Stimulated activated CD4-positive, alpha-beta T cell treated with anti-CD3 and anti-CD28 coated beads, Interleukin-1b, Interleukin-23, amount 100 ng/mL, for 48 hours (primary cell): Measurements from ENCODE around the gene LRRC27.
"Not testable (repeated sequence)": the region's sequence is repeated elsewhere in the genome, so short reads cannot be mapped to it uniquely, and the experiment has no call there.

Experiments used
- DNase-seq: peaks from one replicate; pipeline ENCODE4 v3.0.0-alpha.2; 2020

The LRRC27 gene

DNA sequence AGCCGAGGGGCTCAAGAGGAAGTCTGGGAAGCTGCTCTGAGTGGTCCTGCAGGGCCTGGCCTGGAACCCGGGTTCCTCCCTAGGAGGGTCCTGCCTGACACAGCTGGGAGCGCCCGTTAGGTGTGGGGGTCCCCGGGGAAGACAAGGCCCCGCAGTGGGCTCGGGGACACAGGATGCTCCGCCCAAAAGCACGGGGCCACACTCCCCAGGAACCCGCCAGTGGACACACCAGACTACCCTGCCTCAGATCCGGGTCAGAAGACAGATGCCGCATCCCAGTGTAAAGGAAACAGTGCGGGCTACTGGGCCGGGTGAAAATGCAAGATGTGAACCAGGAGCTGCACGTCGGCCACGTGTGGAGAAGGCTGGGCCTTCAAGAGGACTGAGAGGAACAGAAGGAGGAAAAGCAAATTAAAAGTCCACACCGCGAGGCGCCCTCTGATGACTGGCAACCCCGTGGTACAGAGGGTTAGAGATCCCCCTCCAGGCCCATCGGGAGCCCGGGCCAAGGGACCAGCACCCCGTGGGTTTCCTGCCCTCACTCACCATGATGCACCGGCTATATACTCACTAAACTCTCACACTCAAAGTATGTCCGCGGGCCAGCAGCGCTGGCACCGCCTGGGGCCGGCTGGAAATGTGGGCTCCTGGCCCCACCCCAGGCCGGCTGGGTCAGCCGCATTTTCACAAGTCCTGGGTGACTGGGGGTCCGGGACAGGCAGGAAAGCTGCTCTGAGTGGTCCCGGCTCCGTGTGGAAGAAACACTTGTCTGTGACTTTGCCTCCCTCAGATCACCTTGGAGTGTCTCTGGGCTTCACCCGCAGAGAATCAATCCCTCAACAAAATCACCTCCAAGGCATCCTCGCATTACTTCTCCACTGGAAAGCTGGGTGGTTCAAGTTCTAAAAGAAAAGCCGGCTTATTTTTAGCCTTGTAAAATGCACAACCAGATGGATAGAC, 30.3 kb upstream of the LRRC27 start:
- DNase-seq, result no peak

DNA sequence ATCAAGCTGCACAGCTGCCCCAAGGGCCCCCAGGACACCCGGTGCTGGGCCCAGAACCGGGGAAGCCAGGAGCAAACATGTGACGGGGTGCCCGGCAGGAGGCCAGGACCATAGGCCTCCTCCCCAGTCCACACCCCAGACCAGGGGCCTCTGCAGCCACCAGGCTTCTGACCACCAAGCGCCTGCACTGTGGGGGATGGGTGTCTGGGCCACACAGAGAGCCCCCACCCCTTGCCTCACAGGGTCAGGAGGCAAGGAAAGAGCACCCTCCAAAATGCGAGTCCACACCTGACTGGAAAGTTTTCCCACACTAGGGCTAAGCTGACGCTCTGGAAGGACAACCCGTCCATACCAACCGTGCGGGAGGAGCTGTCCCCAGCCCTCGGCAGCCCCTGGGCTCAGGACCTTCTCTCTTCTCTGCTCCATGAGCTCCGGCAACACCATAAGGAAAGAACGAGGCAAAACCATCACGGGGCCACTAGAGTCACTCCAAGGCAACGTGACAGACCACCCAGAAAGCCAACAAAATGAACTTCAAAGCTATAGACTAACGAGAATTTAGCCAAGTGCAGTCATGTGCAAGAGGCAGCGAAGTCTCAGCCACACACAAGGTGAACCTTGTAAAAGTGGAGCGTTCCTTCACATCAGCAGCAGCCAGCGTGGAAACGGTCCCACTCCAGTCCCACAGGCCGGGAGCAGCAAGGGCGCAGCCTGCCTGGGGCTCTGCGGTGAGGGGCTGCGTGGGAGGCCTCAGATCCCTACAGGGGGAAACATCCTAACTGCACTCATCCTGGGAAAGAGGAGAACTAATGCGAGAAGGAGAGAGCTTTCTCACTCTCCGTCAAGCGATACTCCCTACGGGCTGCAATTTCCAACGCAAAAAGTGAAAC, 29.3 kb upstream of the LRRC27 start:
- no peak for DNase-seq

- no peak for DNase-seq
These were observed 28.5 kb upstream of the LRRC27 start for GRCh38 chr10:132303361-132304115.

GRCh38 chr10:132304756-132305509, 27.1 kb upstream of the LRRC27 start:
- DNase-seq, result no peak

- DNase-seq, result no peak
These were observed 26.2 kb upstream of the LRRC27 start for GRCh38 chr10:132305654-132306342.

DNA sequence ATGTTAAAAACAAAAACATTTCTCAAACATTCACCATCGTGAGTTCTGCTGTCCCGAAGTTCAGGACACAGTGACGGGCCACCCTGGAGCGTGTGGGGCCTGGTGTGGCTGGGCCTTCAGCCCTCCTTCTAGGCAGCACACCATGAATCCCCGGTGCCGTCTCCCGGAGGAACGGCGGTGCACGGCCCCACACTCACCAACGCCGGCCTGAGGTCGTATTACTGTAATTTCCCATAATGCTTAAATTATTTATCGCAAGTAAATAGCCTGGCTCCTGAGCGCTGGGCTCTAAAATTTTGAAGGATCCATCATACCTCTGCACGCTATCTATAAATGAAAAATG, 25.7 kb upstream of the LRRC27 start:
- no peak for DNase-seq

DNA sequence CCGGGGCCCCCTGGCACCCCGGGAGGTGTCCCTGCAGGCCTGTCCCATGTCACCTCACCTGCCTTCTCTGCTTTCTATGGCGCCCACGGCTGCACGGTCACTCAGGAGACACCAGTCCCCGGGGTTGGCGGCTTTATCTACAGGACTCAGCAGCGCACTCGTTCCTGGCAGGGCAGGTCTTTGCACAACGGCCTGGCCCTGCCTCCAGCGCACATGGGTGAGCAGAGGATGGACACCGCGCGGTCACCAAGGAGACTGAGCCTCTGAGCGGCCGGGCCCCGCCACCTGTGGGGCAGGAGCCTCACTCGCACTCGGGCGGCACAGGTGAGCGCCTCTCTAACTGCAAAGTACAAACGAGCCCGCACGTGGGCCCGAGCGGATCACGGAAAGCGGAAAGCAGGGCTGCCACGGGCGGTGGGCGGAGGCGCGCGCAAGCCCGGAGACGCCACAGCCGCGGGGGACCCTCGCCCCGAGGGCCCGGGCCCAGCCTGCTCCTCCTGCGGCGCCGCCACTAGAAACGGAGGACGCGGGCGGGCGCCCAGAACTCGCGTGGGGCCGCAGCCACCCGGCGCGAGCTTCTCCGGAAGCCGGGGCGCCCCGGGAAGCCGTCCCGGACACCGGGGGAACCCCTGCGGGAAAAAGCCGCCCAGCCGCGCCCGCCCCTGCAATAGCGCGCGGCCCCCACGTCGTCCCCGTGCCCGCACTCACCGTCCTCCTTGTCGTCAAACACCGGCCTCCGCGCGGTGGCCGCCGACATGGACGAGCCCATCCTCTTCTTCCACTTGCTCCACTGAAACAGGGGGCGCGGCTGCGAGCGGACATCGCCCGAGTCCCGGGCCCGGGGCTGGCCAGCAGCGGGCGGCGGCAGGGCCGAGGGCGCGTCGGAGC, 24.9 kb upstream of the LRRC27 start:
- peak; percentile 24 for DNase-seq

GRCh38 chr10:132307823-132308586, 24.0 kb upstream of the LRRC27 start, which contains the start of gene STK32C:
Gene STK32C, minus strand, starts transcription at chr10:132307950. Its CDS starts 117 bp downstream, at chr10:132307833.
- DNase-seq, result peak; percentile 90

DNA sequence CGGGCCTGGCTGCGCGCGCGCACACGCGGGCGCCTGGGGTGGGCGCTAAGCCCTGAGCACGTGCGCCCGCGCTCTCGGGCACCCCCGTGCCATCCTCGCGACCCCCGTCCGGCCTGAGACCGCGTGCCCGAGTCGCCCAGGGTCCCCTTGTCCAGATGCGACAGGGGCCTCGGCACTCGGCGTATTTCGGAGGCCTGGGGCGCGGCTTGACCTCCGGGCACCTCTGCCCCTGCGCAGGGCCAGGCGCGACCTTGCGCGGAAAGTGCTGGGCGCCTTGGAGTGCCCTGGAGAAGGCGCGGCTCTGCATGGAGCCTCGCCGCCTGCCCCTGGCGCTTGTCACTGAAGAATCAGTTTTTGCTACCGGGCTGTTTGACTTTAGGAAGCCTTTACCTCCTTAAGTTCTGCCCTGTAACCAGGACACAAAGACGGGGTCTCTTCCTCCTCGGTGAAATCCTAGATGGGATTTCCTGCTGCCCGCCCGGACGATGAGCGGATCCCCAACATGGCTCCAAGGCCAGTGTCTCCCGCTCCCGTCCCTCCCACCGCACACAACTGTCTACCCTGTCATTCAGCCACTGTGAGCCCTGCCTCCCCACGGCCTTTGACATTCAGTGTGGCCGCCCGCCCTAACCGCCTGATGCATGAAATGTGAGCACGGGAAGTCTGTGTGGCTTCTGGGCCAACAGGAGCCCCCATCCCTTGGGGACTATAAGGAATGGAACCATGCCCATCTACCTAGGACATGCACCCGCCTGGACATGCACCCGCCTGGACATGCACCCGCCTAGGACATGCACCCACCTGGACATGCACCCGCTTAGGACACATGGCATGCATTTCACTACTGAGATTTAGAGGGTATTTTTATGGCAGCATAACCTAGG, 23.2 kb upstream of the LRRC27 start:
- no peak for DNase-seq

DNA sequence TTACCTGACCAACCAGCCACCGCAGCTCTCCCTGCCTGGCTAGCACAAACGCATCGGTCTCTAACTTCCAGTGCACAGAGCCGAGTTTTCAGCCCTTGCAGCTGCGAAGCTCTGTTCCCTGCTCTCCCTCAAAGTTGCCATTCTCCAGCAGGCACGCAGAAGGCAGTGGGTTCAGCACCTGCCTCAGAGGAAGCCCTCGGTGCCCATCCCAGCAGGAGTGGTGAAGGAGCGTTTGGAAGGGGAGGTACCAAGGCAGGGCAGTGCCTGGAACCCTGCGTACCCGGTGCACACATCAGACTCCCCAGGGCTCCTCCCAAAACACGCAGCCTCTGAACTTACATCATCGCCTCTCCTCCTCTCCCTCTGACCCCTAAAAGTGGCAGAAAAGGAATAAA, 22.5 kb upstream of the LRRC27 start:
- no peak for DNase-seq

DNA sequence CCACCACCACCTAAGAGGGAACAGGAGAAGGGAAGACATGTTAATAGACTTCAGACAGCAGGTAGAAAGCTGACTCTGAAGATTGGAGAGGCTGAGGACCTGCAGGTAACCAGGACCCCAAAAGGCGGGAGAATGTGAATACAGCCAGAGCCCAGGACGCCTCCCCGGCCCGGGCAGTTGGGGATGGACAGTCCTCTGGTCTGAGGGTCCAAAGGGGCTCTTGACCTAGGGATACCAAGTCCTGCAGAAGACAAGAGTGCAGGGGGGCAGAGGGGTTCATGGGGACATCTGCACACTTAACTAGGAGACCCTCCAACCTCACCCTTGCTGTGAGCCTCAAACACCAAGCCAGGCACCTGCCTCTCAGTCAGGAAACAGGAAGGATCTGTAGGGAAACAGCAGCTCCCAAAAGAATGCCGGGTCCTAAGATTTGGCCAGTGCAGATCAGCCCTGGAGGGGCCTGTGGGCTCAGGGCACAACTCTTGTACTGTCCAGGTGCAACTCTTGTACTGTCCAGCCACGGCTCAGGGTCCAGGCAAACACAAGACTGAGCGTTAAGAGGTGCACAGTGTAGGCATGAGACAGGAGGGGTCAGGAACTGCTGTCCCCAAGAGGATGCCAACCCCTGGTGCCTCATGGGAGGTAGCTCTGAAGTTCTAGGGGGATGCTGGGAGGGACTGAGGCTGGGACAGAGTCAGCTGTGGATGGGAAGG, 22.0 kb upstream of the LRRC27 start:
- no peak for DNase-seq

GRCh38 chr10:132310701-132311337, 21.2 kb upstream of the LRRC27 start:
- DNase-seq, result no peak

DNA sequence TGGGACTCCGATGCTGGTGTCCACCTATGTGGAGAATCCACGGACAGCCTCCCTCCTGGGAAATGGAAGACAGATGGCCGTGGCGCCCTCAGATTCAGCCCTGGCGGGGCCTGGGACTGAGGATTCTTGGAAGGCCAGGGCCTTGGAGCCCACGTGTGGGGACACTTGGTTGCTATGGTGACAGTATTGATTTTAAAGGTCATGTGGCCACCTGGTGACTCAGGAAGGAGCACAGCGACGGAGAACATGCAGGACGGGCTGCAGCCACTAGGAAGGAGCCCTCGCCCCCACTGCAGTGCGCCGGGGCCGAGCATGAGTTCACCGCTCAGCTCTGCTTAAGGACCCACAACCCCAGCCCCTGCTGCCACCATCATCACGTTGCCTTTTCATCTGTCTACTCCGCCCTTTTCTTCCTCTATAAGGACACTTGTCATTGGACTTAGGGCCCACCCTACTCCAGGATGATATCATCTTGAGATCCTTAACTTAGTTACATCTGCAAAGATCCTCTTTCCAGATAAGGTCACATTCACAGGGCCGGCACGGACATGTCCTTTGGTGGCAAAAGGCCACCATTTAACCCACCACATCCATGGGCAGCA, 20.6 kb upstream of the LRRC27 start:
- DNase-seq, result no peak

- DNase-seq, result no peak
These were observed 18.7 kb upstream of the LRRC27 start for GRCh38 chr10:132313305-132313704.

GRCh38 chr10:132313865-132314264, 18.1 kb upstream of the LRRC27 start:
- no peak for DNase-seq

DNA sequence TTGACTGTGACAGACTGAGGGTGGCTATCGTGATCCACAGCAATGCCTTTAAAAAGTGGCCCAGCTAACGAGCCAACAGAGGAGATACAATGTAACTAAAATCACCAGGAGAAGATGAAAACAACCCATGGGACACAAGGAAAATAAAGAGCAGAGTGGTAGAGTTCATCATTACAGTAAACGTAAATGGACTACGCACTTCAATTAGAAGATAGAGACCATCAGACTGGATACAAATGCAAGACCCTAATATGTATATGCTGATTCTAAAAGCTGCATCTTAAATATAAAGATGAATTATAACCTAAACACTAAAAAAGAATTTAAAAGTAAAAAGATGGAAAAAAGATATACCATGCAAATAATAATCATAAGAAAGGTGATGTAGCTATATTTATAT, 17.7 kb upstream of the LRRC27 start:
- DNase-seq, result no peak

GRCh38 chr10:132314881-132315280, 17.1 kb upstream of the LRRC27 start:
- DNase-seq, result not testable (repeated sequence)
